Measurements from ENCODE around the gene ADGRE2.
"Not testable (repeated sequence)": the region's sequence is repeated elsewhere in the genome, so short reads cannot be mapped to it uniquely, and the experiment has no call there.

The ADGRE2 gene

GRCh38 chr19:14779151-14779550 is 791 bp upstream of the ADGRE2 start:
- no peak for DNase-seq (ENCODE audit: low read depth)

GRCh38 chr19:14777645-14778044 is 715 bp downstream of the ADGRE2 start:
- DNase-seq (ENCODE audit: low read depth), result not testable (repeated sequence)

- DNase-seq (ENCODE audit: low read depth), result no peak
These were observed 2.3 kb downstream of the ADGRE2 start for GRCh38 chr19:14775869-14776586.

- DNase-seq (ENCODE audit: low read depth), result not testable (repeated sequence)
These were observed 3.0 kb downstream of the ADGRE2 start for GRCh38 chr19:14775326-14775725.

GRCh38 chr19:14774373-14774772 is 4.0 kb downstream of the ADGRE2 start:
- no peak for DNase-seq (ENCODE audit: low read depth)

- not testable (repeated sequence) for DNase-seq (ENCODE audit: low read depth)
These were observed 4.6 kb downstream of the ADGRE2 start for GRCh38 chr19:14773722-14774121.

- DNase-seq (ENCODE audit: low read depth), result no peak
These were observed 5.4 kb downstream of the ADGRE2 start for GRCh38 chr19:14772995-14773394.

GRCh38 chr19:14772467-14772866 is 5.9 kb downstream of the ADGRE2 start:
- no peak for DNase-seq (ENCODE audit: low read depth)

- no peak for DNase-seq (ENCODE audit: low read depth)
These were observed 7.2 kb downstream of the ADGRE2 start for GRCh38 chr19:14770944-14771839.

- no peak for DNase-seq (ENCODE audit: low read depth)
These were observed 8.2 kb downstream of the ADGRE2 start for GRCh38 chr19:14770136-14770535.

GRCh38 chr19:14769201-14769600 is 9.2 kb downstream of the ADGRE2 start:
- DNase-seq (ENCODE audit: low read depth), result no peak

- no peak for DNase-seq (ENCODE audit: low read depth)
These were observed 10.4 kb downstream of the ADGRE2 start for GRCh38 chr19:14768001-14768400.

GRCh38 chr19:14767466-14767971 is 10.8 kb downstream of the ADGRE2 start:
- no peak for DNase-seq (ENCODE audit: low read depth)

GRCh38 chr19:14765841-14766240 is 12.5 kb downstream of the ADGRE2 start:
- DNase-seq (ENCODE audit: low read depth), result not testable (repeated sequence)

- DNase-seq (ENCODE audit: low read depth), result not testable (repeated sequence)
These were observed 13.0 kb downstream of the ADGRE2 start for GRCh38 chr19:14765403-14765802.

GRCh38 chr19:14764401-14764800 is 14.0 kb downstream of the ADGRE2 start:
- DNase-seq (ENCODE audit: low read depth), result no peak

GRCh38 chr19:14763497-14764145 is 14.7 kb downstream of the ADGRE2 start:
- DNase-seq (ENCODE audit: low read depth), result no peak

GRCh38 chr19:14762111-14762510 is 16.2 kb downstream of the ADGRE2 start:
- DNase-seq (ENCODE audit: low read depth), result no peak

GRCh38 chr19:14761607-14762006 is 16.8 kb downstream of the ADGRE2 start:
- DNase-seq (ENCODE audit: low read depth), result no peak

GRCh38 chr19:14758816-14759215 is 19.5 kb downstream of the ADGRE2 start:
- no peak for DNase-seq (ENCODE audit: low read depth)

GRCh38 chr19:14748601-14749000 is 29.8 kb downstream of the ADGRE2 start:
- no peak for DNase-seq (ENCODE audit: low read depth)

GRCh38 chr19:14746886-14747285 is 31.5 kb downstream of the ADGRE2 start:
- DNase-seq (ENCODE audit: low read depth), result no peak
